ENCODE data around the gene TRUB1. TPM values are rescaled to one million over a fixed set of nuclear protein-coding genes. Genes with fewer than 3 reads are reported as not detected.
A peak's percentile ranks its signal among the peaks of the same experiment; 100 is the strongest.

Gene TRUB1
- total RNA-seq, 1 donor from 2014 or later, result 13.9 TPM

- no peak for ATAC-seq (ENCODE audit: low read depth)
- ChIA-PET CTCF (interaction anchor here (1.8 kb wide), 1 partner anchor 117 kb away, joined by 7 read pairs; the partner anchor contains the start of gene FHIP2A), POLR2A (interaction anchor here (1.1 to 1.9 kb wide), 3 partner anchors 8 to 117 kb away, joined by 3 to 9 read pairs (median 4); partner anchors contain the start of gene FHIP2A)
These were observed 830 bp downstream of the TRUB1 start for GRCh38 chr10:114938856-114939193.

GRCh38 chr10:114940735-114941134 is 2.7 kb downstream of the TRUB1 start:
- no peak for TF ChIP-seq CTCF (IDR thresholded peaks at IDR 0.05)
- Mint-ChIP-seq H3K27me3 (no peaks in the 10 kb centered on the region), H3K4me1 (peaks cover 24% of the 10 kb centered on the region), H3K27ac (no peak overlapping the region), H3K9me3 (no peaks in the 10 kb centered on the region), H3K36me3 (ENCODE audit: low read depth) (peaks cover 39% of the 10 kb centered on the region), H3K4me3 (no peak overlapping the region)
- ATAC-seq (ENCODE audit: low read depth), result no peak
- DNase-seq, result no peak
- ChIA-PET POLR2A (no interaction called here), CTCF (no interaction called here)
- intact Hi-C loops (cut with micrococcal nuclease), result no loop called here

More at GRCh38 chr10:114938856-114939193, 830 bp downstream of the TRUB1 start:
- Mint-ChIP-seq H3K4me1 (peaks cover 24% of the 10 kb centered on the region), H3K9me3 (no peaks in the 10 kb centered on the region), H3K27ac (peak overlapping the region; percentile 95), H3K4me3 (peak overlapping the region; percentile 97), H3K27me3 (peaks cover 2% of the 10 kb centered on the region), H3K36me3 (ENCODE audit: low read depth) (peaks cover 25% of the 10 kb centered on the region)
- intact Hi-C loops (cut with micrococcal nuclease), result loop anchor here (1.0 to 10.0 kb wide), 7 partner anchors 118 to 1257 kb away; partner anchors contain the start of genes CCDC186 and FHIP2A
- TF ChIP-seq CTCF (IDR thresholded peaks at IDR 0.05), result no peak
- no peak for DNase-seq

- POLR2A ChIA-PET, result no interaction called here
- H3K27me3 Mint-ChIP-seq, result no peaks in the 10 kb centered on the region
- CTCF ChIA-PET, result interaction anchor here (0.5 kb wide), 1 partner anchor 140 kb away, joined by 3 read pairs; no protein-coding TSS in a partner anchor
- DNase-seq, result no peak
- no peak overlapping the region for H3K27ac Mint-ChIP-seq
- H3K9me3 Mint-ChIP-seq, result no peaks in the 10 kb centered on the region
- intact Hi-C loops (cut with micrococcal nuclease), result no loop called here
- H3K4me1 Mint-ChIP-seq, result peaks cover 20% of the 10 kb centered on the region
- H3K36me3 Mint-ChIP-seq (ENCODE audit: low read depth), result peaks cover 55% of the 10 kb centered on the region
- ATAC-seq (ENCODE audit: low read depth), result no peak
- TF ChIP-seq CTCF (IDR thresholded peaks at IDR 0.05), result no peak
- H3K4me3 Mint-ChIP-seq, result no peak overlapping the region
These were observed 5.0 kb downstream of the TRUB1 start for GRCh38 chr10:114943000-114943399.

- peaks cover 58% of the 10 kb centered on the region for H3K36me3 Mint-ChIP-seq (ENCODE audit: low read depth)
- H3K4me1 Mint-ChIP-seq, result peaks cover 2% of the 10 kb centered on the region
- ChIA-PET CTCF (no interaction called here), POLR2A (no interaction called here)
- H3K27me3 Mint-ChIP-seq, result no peaks in the 10 kb centered on the region
- no peak overlapping the region for H3K4me3 Mint-ChIP-seq
- no peak for TF ChIP-seq CTCF (IDR thresholded peaks at IDR 0.05)
- DNase-seq (no peak), ATAC-seq (ENCODE audit: low read depth) (no peak)
- no peaks in the 10 kb centered on the region for H3K9me3 Mint-ChIP-seq
- no peak overlapping the region for H3K27ac Mint-ChIP-seq
- intact Hi-C loops (cut with micrococcal nuclease), result no loop called here
These were observed 15.1 kb downstream of the TRUB1 start for GRCh38 chr10:114953047-114953446.

- no peak for TF ChIP-seq CTCF (IDR thresholded peaks at IDR 0.05)
- CTCF ChIA-PET, result interaction anchor here (1.1 kb wide), 1 partner anchor 652 kb away, joined by 3 read pairs; no protein-coding TSS in a partner anchor
- Mint-ChIP-seq H3K4me1 (no peaks in the 10 kb centered on the region), H3K27me3 (no peaks in the 10 kb centered on the region), H3K27ac (no peak overlapping the region), H3K9me3 (no peaks in the 10 kb centered on the region), H3K36me3 (ENCODE audit: low read depth) (peaks cover 49% of the 10 kb centered on the region), H3K4me3 (no peak overlapping the region)
- ATAC-seq (ENCODE audit: low read depth), result no peak
- intact Hi-C loops (cut with micrococcal nuclease), result no loop called here
- POLR2A ChIA-PET, result no interaction called here
- no peak for DNase-seq
These were observed 18.0 kb downstream of the TRUB1 start for GRCh38 chr10:114955984-114956383.

All from activated B cell treated with CpG ODN at 0.5 μM for 24 hours (primary cell).